Nephron (organoid): ENCODE measurements around the gene PERM1.

Experiments used
- H3K27ac Mint-ChIP-seq, 3 experiments: 2 replicates each; pipeline ENCODE4 v1.8.0; 2020; ENCODE audit warnings: mixed read lengths in 3 of 3, mild to moderate bottlenecking in 2 of 3, moderate library complexity in 1 of 3
- H3K27me3 Mint-ChIP-seq: 2 replicates; pipeline ENCODE4 v1.8.0; 2021; ENCODE audit warnings: low read depth, mild to moderate bottlenecking, moderate library complexity, mixed read lengths
- H3K36me3 Mint-ChIP-seq: 2 replicates; pipeline ENCODE4 v1.8.0; 2020; ENCODE audit warnings: low read depth, mixed read lengths
- H3K4me1 Mint-ChIP-seq: 2 replicates; pipeline ENCODE4 v1.8.0; 2020; ENCODE audit warnings: mixed read lengths
- H3K4me3 Mint-ChIP-seq, 3 experiments: 2 replicates each; pipeline ENCODE4 v1.8.0; 2020; ENCODE audit warnings: mild to moderate bottlenecking in 3 of 3, mixed read lengths in 3 of 3, moderate library complexity in 2 of 3
- H3K9me3 Mint-ChIP-seq: 2 replicates; pipeline ENCODE4 v1.8.0; 2020; ENCODE audit warnings: mixed read lengths
- TF ChIP-seq, protein P1 (sequence below), 3 experiments: fragments of 200-600 bp; sonication (generic); IDR thresholded peaks; one replicate each; pipeline ENCODE4 v1.5.0; 2021; ENCODE audit warnings: antibody characterized with exemption in 3 of 3; ENCODE audit not compliant: unreplicated experiment in 3 of 3

Gene PERM1

GRCh38 chr1:944341-945325 is 37.3 kb downstream of the PERM1 start:
- Mint-ChIP-seq H3K36me3 (peaks cover 37% of the 10 kb centered on the region), H3K27ac (peak overlapping the region; percentile 93 to 97 (median 95))
- TF ChIP-seq, protein P1, sequence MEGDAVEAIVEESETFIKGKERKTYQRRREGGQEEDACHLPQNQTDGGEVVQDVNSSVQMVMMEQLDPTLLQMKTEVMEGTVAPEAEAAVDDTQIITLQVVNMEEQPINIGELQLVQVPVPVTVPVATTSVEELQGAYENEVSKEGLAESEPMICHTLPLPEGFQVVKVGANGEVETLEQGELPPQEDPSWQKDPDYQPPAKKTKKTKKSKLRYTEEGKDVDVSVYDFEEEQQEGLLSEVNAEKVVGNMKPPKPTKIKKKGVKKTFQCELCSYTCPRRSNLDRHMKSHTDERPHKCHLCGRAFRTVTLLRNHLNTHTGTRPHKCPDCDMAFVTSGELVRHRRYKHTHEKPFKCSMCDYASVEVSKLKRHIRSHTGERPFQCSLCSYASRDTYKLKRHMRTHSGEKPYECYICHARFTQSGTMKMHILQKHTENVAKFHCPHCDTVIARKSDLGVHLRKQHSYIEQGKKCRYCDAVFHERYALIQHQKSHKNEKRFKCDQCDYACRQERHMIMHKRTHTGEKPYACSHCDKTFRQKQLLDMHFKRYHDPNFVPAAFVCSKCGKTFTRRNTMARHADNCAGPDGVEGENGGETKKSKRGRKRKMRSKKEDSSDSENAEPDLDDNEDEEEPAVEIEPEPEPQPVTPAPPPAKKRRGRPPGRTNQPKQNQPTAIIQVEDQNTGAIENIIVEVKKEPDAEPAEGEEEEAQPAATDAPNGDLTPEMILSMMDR (IDR thresholded peaks at IDR 0.05; ENCODE audit: unreplicated experiment in 3 of 3), result no peak

DNA sequence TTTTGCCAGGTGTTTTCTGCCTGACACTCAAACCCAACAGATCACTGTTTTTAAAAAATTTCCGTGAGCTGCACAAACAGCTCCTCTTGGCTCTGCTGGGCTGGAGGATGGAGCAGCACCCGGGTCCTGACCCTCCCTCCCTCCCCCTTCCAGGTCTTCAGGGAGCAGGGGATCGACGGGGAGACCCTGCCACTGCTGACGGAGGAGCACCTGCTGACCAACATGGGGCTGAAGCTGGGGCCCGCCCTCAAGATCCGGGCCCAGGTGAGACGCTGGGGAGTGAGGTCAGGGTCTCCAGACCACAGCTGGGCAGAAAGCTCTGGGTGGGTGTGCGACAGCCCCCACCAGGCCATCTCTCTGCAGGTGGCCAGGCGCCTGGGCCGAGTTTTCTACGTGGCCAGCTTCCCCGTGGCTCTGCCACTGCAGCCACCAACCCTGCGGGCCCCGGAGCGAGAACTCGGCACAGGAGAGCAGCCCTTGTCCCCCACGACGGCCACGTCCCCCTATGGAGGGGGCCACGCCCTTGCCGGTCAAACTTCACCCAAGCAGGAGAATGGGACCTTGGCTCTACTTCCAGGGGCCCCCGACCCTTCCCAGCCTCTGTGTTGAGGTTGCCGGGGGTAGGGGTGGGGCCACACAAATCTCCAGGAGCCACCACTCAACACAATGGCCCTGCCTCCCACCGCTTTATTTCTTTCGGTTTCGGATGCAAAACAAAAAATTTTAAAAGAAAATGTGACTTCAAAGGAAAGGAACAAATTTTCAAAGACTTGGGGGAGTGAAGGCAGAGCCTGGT is 38.1 kb downstream of the PERM1 start:
- peak overlapping the region; percentile 69 to 80 (median 71) for H3K4me3 Mint-ChIP-seq
- H3K36me3 Mint-ChIP-seq, result peaks cover 29% of the 10 kb centered on the region
- peaks cover 24% of the 10 kb centered on the region for H3K4me1 Mint-ChIP-seq
- TF ChIP-seq, protein P1 (IDR thresholded peaks at IDR 0.05; ENCODE audit: unreplicated experiment in 3 of 3), result no peak
- H3K27ac Mint-ChIP-seq, result peak overlapping the region; percentile 93 to 97 (median 95)
- H3K27me3 Mint-ChIP-seq, result peaks cover 4% of the 10 kb centered on the region
- no peaks in the 10 kb centered on the region for H3K9me3 Mint-ChIP-seq

More at GRCh38 chr1:944341-945325, 37.3 kb downstream of the PERM1 start:
- Mint-ChIP-seq H3K4me1 (peaks cover 24% of the 10 kb centered on the region), H3K9me3 (no peaks in the 10 kb centered on the region), H3K27me3 (peaks cover 3% of the 10 kb centered on the region), H3K4me3 (peak overlapping the region; percentile 69 to 80 (median 71))

DNA sequence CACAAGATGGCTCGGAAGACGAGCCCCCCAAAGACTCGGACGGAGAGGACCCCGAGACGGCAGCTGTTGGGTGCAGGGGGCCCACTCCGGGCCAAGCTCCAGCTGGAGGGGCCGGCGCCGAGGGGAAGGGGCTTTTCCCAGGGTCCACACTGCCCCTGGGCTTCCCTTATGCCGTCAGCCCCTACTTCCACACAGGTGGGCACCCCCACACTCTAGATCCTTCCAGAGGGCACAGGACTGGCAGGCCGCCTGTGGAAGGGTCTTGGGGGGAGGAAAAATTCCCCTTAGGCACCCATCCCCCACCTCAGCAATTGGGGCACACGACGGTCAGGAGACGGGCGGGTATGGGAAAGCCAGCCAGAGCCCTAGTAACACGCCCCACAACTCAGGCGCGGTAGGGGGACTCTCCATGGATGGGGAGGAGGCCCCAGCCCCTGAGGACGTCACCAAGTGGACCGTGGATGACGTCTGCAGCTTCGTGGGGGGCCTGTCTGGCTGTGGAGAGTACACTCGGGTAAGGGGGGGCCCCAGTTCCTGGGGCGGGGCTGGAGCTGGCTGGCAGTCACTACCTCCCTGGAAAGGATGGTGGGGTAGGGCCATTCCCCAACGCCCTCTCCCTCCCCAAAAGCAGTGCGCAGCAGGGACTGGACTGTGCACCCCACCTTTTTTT is 38.9 kb downstream of the PERM1 start:
- Mint-ChIP-seq H3K4me3 (peak overlapping the region; percentile 60 to 68 (median 66)), H3K27me3 (peaks cover 7% of the 10 kb centered on the region), H3K36me3 (peaks cover 25% of the 10 kb centered on the region), H3K9me3 (no peaks in the 10 kb centered on the region), H3K27ac (peak overlapping the region; percentile 93 to 97 (median 95)), H3K4me1 (peaks cover 29% of the 10 kb centered on the region)
- TF ChIP-seq, protein P1 (IDR thresholded peaks at IDR 0.05; ENCODE audit: unreplicated experiment in 3 of 3), result no peak

GRCh38 chr1:942411-942821 is 39.5 kb downstream of the PERM1 start:
- Mint-ChIP-seq H3K27me3 (peaks cover 11% of the 10 kb centered on the region), H3K9me3 (no peaks in the 10 kb centered on the region), H3K27ac (no peak overlapping the region), H3K4me1 (peaks cover 34% of the 10 kb centered on the region), H3K36me3 (peaks cover 24% of the 10 kb centered on the region), H3K4me3 (no peak overlapping the region)
- TF ChIP-seq, protein P1 (IDR thresholded peaks at IDR 0.05; ENCODE audit: unreplicated experiment in 3 of 3), result no peak

- peak overlapping the region; percentile 91 to 98 (median 93) for H3K27ac Mint-ChIP-seq
- H3K4me1 Mint-ChIP-seq, result peaks cover 34% of the 10 kb centered on the region
- TF ChIP-seq, protein P1 (IDR thresholded peaks at IDR 0.05; ENCODE audit: unreplicated experiment in 3 of 3), result no peak
- no peaks in the 10 kb centered on the region for H3K9me3 Mint-ChIP-seq
- H3K36me3 Mint-ChIP-seq, result peaks cover 18% of the 10 kb centered on the region
- H3K27me3 Mint-ChIP-seq, result peaks cover 14% of the 10 kb centered on the region
- H3K4me3 Mint-ChIP-seq, result peak overlapping the region; percentile 79 to 82 (median 81)
Observed at GRCh38 chr1:941588-942383, 40.1 kb downstream of the PERM1 start.
